Right atrium auricular region (tissue), 2 donors: ENCODE results near the gene RIPOR2. TPM values are rescaled to one million over a fixed set of nuclear protein-coding genes. Genes with fewer than 3 reads are reported as not detected.

Experiments
- DNase-seq: peaks from one replicate; pipeline ENCODE4 v3.0.0-alpha.2; 2019; ENCODE audit warnings: low spot score
- H3K27ac ChIP-seq, 2 donors: fragments of 200-600 bp; sonication (generic); 1 replicate in 1 of 2; 2 replicates in 1 of 2; pipeline ENCODE4 v1.5.1; 2016 to 2019
- H3K27me3 ChIP-seq, 2 donors: fragments of 200-600 bp; sonication (generic); one replicate each; pipeline versions ENCODE4 v1.5.1 to v1.6.0; 2017 to 2019
- H3K36me3 ChIP-seq: fragments of 200-600 bp; sonication (generic); one replicate; pipeline ENCODE4 v1.5.1; 2016
- H3K4me1 ChIP-seq, 2 donors: fragments of 200-600 bp; sonication (generic); one replicate each; pipeline versions ENCODE4 v1.5.1 to v1.6.0; 2017 to 2019
- H3K4me3 ChIP-seq, 2 donors: fragments of 200-600 bp; sonication (generic); 1 replicate in 1 of 2; 2 replicates in 1 of 2; pipeline ENCODE4 v1.5.1; 2017 to 2019; ENCODE audit warnings: mild to moderate bottlenecking in 1 of 2, moderate library complexity in 1 of 2
- H3K9me3 ChIP-seq, 2 donors: fragments of 200-600 bp; sonication (generic); one replicate each; pipeline ENCODE4 v1.5.1; 2019
- total RNA-seq, 2 donors: library from RNA; depleted of rRNA; stranded (reverse); fragments of >200 nt; gene quantifications; one replicate each; pipeline ENCODE4 v1.1.0, GENCODE V29; 2016
- TF ChIP-seq, protein P1 (sequence below), 2 donors: fragments of 200-600 bp; sonication (generic); IDR thresholded peaks; one replicate each; pipeline ENCODE4 v1.5.1; 2019; ENCODE audit warnings: antibody characterized with exemption in 2 of 2

The RIPOR2 gene
- total RNA-seq, 2 donors from 2014 or later = 2.4 to 7.3 TPM

DNA sequence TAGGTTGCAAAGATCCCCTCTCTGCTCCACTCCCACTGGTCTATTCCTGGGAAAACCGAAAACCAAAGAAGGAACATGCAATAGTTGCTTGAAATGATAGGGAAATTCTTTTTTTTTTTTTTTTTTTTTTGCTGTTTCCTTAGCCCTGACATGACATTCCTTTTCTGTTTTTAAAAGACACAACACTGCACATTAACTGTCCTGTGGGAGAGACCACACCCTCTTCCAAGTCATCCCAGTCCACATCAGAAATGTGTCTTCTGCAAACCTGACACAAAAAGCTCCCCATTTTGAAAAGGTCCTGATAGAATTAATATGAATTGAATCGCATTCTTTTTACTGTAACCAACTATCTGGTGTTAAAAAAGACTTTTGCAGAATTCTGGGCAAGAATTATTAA lies 43.4 kb upstream of the RIPOR2 start:
- no peaks in the 10 kb centered on the region for H3K36me3 ChIP-seq
- DNase-seq = no peak
- H3K9me3 ChIP-seq = no peaks in the 10 kb centered on the region
- no peak overlapping the region for H3K27ac ChIP-seq
- H3K27me3 ChIP-seq = no peaks in the 10 kb centered on the region
- peaks cover 0 to 7% of the 10 kb centered on the region in 2 donors for H3K4me1 ChIP-seq
- TF ChIP-seq, protein P1, sequence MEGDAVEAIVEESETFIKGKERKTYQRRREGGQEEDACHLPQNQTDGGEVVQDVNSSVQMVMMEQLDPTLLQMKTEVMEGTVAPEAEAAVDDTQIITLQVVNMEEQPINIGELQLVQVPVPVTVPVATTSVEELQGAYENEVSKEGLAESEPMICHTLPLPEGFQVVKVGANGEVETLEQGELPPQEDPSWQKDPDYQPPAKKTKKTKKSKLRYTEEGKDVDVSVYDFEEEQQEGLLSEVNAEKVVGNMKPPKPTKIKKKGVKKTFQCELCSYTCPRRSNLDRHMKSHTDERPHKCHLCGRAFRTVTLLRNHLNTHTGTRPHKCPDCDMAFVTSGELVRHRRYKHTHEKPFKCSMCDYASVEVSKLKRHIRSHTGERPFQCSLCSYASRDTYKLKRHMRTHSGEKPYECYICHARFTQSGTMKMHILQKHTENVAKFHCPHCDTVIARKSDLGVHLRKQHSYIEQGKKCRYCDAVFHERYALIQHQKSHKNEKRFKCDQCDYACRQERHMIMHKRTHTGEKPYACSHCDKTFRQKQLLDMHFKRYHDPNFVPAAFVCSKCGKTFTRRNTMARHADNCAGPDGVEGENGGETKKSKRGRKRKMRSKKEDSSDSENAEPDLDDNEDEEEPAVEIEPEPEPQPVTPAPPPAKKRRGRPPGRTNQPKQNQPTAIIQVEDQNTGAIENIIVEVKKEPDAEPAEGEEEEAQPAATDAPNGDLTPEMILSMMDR (IDR thresholded peaks at IDR 0.05) = no peak
- H3K4me3 ChIP-seq = no peak overlapping the region

DNA sequence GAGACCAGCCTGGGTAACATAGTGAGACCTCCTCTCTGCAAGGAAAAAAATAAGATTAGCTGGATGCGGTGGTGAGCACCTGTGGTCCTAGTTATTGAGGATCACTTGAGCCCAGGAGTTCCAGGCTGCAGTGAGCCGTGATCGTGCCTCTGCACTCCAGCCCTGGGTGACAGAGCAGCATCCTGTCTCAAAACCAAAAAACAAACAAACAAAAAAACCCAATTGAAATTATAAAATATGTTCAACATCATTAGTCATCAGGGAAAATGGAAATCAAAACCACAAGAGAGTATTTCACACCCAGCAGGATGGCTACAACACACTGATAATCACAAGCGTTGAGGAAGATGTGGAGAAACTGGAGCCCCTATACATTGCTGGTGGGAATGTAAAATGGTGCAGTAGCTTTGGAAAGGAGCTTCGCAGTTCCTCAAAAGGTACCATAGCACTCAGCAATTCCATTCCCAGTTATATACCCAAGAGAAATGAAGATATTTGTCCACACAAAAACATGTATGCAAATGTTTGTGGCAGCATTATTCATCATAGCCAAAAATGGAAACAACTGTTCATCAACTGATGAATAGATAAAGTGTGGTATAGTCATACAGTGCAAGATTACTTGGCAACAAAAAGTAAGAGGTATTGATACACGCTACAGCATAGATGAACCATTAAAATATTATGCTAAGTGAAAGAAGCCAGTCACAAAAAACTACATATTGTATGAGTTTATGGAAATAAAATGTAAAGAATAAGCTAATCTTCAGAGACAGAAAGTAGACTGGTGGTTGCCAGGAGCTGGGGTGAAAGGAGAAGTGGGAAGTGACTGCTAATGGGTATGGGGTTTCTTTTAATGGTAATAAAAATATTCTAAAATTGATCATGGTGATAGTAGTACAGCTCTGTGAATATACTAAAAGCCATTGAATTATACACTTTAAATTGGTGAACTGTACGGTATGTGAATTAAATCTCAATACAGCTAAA lies 38.7 kb upstream of the RIPOR2 start:
- Histone ChIP-seq H3K36me3 (no peaks in the 10 kb centered on the region), H3K9me3 (no peaks in the 10 kb centered on the region), H3K27ac (no peak overlapping the region), H3K4me3 (no peak overlapping the region), H3K27me3 (no peaks in the 10 kb centered on the region), H3K4me1 (no peaks in the 10 kb centered on the region)
- TF ChIP-seq, protein P1 (IDR thresholded peaks at IDR 0.05) = no peak
- no peak for DNase-seq

DNA sequence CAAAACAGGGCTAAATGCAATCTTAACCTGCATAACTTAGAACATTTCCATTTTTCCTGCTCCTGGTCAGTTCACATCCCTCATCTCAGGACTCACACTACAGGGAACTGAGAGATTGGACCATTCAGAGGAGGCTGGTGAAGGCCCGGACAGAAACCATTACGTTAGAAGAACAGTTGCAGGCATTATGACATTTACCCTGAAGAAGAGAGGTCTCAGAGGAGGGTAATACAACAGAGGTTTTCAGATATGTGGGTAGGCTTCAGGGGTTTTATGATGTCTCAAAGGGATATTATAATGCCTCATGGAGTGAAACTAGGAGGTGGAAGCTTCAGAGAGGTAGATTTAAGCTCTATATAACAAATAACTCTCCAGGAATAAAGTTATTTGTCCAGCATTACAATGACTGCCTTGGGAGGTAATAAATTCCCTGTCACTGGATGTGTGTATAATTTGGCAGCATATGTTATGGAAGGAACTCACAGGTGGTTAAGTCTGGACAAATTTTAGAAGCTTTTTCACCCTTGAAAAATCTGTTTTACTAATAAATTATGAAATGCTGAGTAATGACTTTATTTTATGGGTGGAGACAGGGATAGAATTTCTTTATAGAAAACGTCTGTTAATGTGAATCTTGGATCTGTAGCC lies 36.7 kb upstream of the RIPOR2 start:
- Histone ChIP-seq H3K4me3 (no peak overlapping the region), H3K36me3 (no peaks in the 10 kb centered on the region)

DNA sequence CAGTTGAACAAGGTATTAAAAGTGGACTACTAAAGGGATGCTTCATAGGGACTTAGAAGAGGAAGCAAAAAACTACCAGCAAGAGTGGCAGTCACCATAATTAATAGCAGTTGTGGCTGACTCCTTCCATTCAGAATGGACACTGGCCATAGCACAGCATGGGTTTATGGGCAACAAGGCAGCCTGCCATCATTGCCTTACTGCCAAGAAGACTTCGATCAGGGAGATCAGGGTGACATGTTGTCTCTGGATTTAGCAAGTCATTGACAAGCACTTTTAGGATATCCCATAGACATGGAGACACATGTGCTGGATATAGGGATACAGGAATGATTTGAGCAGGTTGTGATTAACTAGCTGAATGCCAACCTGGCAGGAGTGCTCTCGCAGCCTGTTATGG lies 35.3 kb upstream of the RIPOR2 start:
- H3K9me3 ChIP-seq = no peaks in the 10 kb centered on the region
- no peak overlapping the region for H3K4me3 ChIP-seq
- TF ChIP-seq, protein P1 (IDR thresholded peaks at IDR 0.05) = no peak
- H3K4me1 ChIP-seq = no peaks in the 10 kb centered on the region
- H3K36me3 ChIP-seq = no peaks in the 10 kb centered on the region
- no peak overlapping the region for H3K27ac ChIP-seq
- no peak for DNase-seq
- no peaks in the 10 kb centered on the region for H3K27me3 ChIP-seq

More for the DNA sequence above, 36.7 kb upstream of the RIPOR2 start:
- no peak overlapping the region for H3K27ac ChIP-seq
- no peaks in the 10 kb centered on the region for H3K9me3 ChIP-seq
- TF ChIP-seq, protein P1 (IDR thresholded peaks at IDR 0.05) = no peak
- no peaks in the 10 kb centered on the region for H3K27me3 ChIP-seq
- no peaks in the 10 kb centered on the region for H3K4me1 ChIP-seq
- DNase-seq = no peak

DNA sequence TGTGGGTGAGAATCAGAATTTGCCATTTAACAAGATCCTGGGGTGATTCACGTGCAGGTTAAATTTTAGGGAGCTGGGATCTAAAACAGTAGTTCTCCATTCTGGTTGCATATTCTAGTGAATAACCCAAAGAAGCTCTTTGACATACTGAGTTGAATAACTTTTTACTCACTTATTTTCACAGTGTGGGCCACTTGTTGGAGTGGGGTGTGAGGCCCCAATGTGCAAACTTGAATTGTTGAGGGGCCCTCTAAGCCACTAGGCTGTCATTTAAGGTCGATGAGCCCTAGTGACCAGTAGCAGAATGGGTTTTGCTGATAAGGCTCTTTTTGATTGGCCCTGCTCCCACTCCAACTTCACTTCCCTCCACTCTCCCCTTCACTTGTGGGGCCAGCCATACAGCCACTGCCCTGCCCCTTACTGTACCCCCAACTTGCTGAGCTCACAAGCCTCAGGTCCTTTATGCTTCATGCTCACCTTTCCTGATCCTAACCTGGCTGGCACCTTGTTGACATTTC lies 33.6 kb upstream of the RIPOR2 start:
- Histone ChIP-seq H3K9me3 (no peaks in the 10 kb centered on the region), H3K4me1 (no peaks in the 10 kb centered on the region), H3K27ac (no peak overlapping the region), H3K27me3 (no peaks in the 10 kb centered on the region), H3K4me3 (no peak overlapping the region), H3K36me3 (no peaks in the 10 kb centered on the region)
- TF ChIP-seq, protein P1 (IDR thresholded peaks at IDR 0.05) = no peak
- DNase-seq = no peak
